Inflammatory macrophage treated with lipopolysaccharide for 4 hours (primary cell): ENCODE data around the gene YY1AP1.
A peak's percentile ranks its signal among the peaks of the same experiment; 100 is the strongest.
"Not testable (repeated sequence)": the region's sequence is repeated elsewhere in the genome, so short reads cannot be mapped to it uniquely, and the experiment has no call there.

Experiments used
- DNase-seq: peaks from one replicate; pipeline ENCODE4 v3.0.0-alpha.2; 2020

YY1AP1 gene, protein sequence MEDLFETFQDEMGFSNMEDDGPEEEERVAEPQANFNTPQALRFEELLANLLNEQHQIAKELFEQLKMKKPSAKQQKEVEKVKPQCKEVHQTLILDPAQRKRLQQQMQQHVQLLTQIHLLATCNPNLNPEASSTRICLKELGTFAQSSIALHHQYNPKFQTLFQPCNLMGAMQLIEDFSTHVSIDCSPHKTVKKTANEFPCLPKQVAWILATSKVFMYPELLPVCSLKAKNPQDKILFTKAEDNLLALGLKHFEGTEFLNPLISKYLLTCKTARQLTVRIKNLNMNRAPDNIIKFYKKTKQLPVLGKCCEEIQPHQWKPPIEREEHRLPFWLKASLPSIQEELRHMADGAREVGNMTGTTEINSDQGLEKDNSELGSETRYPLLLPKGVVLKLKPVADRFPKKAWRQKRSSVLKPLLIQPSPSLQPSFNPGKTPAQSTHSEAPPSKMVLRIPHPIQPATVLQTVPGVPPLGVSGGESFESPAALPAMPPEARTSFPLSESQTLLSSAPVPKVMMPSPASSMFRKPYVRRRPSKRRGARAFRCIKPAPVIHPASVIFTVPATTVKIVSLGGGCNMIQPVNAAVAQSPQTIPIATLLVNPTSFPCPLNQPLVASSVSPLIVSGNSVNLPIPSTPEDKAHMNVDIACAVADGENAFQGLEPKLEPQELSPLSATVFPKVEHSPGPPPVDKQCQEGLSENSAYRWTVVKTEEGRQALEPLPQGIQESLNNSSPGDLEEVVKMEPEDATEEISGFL

DNA sequence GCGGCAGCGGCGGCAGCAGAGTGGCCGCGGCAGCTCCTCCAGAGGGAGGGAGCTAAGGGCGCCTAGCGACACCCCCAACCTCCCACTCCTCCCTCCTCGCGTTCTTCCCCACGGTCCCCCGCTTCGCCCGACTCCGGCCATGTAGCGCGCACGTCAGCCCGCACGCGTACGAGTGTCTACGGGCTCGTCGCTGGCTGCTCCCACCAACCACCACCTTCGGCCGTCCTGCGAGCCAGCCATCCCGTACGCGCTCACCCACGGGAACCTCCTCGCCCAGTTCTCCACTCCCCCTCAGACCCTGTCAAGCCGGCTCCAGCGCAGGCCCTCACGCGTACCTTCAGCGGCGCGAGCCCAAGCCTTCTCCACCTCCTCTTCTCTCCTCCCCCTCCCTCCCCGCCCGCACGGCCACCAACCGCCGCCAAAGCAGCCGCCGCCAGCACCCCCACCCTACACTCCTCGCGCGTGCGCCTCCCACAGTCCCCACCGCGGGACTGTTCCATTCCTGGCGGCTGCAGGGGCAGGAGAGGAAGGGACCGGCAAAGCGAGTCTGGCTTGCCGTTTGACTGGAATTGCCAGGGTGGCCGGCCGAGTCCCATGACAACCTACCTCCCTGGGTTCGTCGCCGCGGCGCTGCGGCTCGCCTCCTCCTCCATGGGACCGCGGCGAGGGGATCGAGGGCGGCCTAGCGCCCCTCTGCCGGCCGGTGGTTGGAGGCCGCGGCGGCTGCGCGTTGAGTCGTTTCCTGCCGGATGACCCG, at the start of gene YY1AP1:
Gene YY1AP1 (minus strand): TSS at position 451 of the 757 bp plus-strand sequence. CDS start 8,338 bp downstream, outside the sequence.
- peak; percentile 89 for DNase-seq

DNA sequence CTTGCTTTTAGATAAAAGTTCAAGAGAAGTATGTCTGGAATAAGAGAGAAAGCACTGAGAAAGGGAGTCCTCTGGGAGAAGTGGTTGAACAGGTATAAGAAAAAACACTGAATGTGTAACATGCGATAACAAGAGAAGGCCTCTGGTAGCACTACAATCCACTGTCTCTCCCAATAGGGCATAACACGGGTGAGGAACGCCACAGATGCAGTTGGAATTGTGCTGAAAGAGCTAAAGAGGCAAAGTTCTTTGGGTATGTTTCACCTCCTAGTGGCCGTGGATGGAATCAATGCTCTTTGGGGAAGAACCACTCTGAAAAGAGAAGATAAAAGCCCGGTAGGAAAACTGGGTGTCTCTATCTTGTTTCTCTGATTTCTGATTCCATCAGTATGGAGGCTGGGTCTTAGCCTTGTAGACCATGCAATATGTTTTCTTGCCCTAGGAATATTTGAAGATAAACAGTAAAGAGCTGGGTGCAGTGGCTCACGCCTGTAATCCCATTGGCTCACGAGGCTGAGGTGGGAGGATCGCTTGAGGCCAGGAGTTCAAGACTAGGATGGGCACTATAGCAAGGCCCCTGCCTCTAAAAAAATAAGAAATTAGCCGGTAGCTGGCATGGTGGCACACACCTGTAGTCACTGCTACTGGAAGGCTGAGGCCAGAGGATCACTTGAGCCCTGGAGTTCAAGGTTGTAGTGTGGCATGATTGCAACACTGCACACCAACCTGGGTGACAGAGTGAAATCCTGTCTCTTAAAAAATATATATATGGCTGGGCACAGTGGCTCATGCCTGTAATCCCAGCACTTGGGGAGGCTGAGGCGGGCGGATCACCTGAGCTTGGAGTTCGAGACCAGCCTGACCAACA, 40.7 kb upstream of the YY1AP1 start:
- DNase-seq = peak; percentile 59

DNA sequence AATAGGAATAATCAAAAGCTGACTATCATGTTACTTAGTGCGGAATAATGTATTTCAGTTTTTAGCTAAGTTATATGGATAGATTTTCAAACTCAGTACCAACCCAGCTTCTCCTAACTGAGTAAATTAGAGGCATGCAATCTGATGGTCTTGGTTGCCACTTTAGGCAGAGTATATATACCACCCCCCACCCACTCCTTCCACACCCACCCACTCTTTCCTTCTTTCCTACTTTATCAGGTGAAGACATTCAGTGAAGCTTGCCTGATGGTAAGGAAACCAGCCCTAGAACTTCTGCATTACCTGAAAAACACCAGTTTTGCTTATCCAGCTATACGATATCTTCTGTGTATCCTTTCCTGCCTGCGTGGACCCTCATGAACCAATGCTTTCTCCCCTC, 36.6 kb upstream of the YY1AP1 start:
- DNase-seq = no peak

DNA sequence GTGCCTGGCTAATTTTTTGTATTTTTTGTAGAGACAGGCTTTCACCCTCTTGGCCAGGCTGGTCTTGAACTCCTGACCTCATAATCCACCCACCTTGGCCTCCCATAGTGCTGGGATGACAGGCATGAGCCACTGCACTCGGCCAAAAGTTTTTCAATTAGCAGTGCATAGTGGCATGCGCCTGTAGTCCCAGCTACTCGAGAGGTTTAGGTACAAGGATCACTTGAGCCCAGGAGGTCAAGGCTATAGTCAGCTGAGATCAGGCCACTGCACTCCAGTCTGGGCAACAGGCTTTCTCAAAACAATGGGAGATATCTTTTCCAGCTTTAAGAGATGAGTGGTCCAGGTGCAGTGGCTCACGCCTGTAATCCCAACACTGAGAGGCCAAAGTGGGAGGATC, 31.1 kb upstream of the YY1AP1 start:
- DNase-seq = no peak

DNA sequence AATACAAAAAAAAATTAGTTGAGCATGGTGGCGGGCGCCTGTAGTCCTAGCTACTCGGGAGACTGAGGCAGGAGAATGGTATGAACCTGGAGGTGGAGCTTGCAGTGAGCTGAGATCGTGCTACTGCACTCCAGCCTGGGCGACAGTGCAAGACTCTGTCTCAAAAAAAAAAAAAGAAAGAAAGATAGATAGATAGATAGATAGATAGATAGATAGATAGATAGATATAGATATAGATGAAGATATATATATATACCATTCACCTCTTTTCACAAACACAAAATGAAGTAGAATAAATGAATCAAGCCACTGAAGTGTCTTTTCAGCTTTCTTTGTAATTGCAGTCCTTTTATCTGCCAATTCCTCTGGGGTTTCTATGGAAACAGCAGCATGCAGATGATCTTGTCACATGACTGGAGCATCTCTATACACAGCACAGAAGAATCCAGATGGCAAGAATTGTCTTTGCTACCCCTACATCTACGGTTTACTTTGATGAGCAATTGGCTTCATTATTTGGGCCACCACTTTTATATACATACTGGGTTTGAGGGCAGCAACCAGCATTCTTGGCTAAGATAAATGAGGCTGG, 30.0 kb upstream of the YY1AP1 start:
- DNase-seq = not testable (repeated sequence)

DNA sequence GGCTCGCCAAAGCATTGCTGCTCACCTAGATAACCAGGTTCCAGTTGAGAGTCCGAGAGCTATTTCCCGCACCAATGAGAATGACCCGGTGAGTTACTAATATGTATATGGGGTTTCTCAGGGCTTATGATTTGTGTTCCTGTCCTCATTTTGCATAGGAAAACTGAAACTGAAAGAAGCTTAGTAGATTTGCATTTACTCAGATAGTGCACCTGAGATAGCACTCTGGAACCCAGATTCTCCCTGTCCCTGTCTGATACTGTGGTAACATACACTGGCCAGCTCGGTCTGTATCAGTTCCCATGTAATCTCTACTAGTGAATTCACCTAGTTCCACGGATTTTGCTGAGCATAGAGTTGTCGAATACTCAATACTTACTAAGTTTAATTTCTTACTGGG, 28.5 kb upstream of the YY1AP1 start:
- no peak for DNase-seq

DNA sequence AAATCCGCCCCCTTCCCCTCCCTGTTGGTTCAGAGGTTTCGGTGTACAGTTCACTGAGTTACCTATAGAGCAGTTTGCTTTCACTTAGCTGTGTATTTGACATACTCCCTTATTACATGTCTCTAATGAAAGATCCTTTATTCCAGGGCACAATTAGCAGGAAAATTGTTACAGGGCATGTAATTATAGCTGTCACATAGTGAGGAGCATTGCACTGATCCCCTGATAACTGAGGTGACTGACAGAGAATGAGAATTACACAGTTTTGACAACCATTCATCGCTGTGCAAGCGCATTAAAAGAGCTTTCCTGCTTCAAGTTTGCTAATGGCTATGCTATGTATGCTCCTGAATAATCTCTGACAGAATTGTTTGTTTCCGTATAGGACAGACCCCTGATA, 27.2 kb upstream of the YY1AP1 start:
- no peak for DNase-seq

DNA sequence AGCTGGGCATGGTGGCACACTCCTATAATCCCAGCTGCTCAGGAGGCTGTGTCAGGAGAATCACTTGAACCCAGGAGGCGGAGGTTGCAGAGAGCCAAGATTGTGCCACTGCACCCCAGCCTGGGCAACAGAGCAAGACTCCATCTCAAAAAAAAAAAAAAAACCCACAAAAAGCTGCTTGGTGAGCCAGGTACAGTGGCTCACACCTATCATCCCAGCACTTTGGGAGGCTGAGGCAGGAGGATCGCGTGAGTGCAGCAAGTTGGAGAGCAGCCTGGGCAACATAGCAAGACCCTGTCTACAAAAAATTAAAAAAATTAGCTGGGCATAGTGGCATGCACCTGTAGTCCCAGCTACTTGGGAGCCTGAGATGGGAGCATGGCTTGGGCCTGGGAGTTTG, 26.5 kb upstream of the YY1AP1 start:
- DNase-seq = not testable (repeated sequence)

DNA sequence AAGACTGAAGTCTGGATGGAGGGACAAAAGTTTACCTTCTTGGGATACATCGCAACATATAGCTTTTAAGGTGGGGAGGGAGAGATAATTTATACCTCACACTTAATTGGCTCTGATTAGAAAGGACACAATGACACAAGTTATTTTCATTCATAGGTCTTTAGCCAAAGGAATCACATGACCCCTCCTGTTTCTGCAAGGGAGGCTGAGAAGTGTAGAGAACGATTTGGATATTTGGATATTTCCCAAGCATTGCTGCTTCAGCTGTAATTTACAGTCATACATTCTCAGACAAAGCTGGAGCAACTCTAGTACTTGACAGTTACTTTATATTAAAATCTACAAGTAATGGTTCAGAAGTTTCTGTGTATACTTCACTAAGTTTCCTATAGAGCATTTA, 24.5 kb upstream of the YY1AP1 start:
- no peak for DNase-seq

DNA sequence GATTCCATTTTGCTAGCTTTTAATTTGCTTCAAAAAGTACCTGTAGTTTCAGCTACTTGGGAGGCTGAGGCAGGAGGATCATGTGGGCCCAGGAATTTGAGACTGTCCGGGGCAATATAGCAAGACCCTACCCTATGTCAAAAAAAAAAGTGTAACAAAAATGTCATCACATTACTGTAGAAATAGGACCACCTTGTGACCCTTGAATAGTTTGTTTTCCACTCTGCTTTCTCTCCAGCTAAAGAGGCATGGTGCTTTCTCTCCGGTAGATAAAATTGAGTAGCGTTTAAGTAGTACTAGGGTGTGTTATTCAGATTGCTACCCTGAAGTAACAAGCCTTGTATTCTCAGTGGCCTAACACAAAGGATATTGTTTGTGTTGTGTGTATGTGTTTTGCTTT, 24.1 kb upstream of the YY1AP1 start:
- peak; percentile 12 for DNase-seq

DNA sequence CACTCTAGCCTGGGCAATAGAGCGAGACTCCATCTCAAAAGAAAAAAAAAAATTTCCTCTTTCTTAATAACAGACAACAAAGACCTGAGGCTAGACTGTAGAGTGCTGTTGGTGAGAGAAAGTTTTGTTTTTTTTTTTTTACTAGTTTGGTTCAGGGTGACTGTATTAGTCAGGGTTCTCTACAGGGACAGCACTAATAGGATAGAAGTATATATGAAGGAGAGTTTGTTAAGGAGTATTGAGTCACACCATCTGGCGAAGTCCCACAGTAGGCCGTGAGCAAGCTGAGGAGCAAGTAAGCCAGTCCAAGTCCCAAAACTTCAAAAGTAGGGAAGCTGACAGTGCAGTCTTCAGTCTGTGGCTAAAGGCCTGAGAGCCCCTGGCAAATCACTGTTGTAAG, 22.9 kb upstream of the YY1AP1 start:
- DNase-seq = not testable (repeated sequence)

DNA sequence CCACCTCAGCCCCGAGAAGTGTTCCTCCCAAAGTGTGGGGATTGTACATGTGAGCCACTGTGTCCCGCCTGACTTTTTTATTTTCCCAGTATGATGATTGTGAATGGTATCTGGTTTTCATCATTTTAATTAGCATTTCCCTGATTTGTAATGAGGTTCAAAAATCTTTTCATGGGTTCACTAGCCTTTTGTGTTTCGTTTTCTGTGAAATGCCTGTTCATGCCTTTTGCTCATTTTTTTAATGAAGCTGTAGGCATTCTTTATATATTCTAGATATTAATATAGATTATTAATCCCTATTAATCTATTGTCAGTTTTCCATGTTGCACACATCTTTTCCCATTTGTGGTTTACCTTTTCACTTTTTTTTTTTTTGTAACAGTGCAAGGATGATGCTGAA, 20.8 kb upstream of the YY1AP1 start:
- DNase-seq = no peak

DNA sequence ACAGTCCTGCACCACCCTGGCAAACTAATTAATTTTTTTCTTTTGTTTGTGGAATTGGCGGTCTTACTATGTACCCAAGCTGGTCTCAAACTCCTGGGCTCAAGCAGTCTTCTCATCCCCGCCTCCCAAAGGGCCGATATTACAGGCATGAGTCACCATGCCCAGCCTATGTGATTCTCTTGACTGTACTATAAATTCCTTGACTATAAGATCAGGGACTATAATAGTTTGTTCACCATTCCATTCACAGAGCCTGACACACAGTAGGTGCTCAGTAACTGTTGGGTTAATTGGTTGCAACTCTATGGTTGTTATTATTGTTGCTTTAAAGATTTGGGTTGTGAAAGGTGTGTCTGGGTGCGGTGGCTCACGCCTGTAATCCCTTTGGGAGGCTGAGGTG, 17.6 kb upstream of the YY1AP1 start:
- DNase-seq = no peak

DNA sequence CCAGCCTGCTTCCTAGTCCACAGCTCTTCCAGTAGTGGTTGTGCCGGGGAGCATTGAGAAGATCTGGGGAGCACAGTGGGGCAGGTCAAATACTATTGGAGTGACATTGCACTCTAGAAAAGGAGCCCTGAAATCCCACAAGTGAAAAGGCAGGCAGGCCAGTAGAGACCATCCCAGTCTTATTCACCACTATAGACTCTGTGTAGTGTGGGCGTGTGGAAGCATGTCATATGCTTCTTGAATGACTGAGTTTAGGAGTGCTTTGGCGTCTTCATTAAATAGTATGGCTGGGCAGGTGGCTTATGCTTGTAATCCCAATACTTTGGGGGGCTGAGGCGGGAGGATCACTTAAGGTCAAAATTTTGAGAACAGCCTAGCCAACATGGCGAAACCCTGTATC, 15.8 kb upstream of the YY1AP1 start:
- not testable (repeated sequence) for DNase-seq

DNA sequence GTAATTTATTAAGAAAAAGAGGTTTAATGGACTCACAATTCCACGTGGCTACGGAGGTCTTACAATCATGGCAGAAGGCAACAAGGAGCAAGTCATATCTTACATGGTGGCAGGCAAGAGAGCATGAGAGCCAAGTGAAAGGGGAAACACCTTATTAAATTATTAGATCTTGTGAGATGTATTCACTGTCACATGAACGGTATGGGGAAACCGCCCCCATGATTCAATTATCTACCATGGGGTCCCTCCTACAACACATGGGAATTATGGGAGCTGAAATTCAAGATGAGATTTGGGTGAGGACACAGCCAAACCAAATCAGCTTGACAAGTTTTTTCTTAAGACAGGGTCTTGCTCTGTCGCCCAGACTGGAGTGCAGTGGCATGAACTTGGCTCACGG, 14.6 kb upstream of the YY1AP1 start:
- peak; percentile 66 for DNase-seq

DNA sequence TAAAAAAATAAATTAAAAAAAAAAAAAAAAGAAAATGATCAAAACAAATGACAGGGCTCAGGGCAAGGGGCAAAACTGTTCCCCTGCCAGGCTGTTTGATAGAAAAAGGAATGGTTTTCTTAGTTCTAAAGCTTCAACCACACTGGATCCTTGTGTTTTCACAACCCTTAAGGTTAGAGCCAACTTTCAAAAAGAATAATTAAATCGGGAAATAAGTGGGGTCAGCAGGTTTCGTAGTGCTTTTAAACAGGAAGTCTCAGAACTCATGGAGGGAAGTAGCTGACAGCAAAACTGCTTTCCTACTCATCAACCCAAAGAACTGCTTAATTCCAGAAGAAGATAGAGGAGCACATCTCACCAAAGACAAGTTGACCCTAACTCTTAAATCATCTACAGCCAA, 13.1 kb upstream of the YY1AP1 start:
- DNase-seq = peak; percentile 45

DNA sequence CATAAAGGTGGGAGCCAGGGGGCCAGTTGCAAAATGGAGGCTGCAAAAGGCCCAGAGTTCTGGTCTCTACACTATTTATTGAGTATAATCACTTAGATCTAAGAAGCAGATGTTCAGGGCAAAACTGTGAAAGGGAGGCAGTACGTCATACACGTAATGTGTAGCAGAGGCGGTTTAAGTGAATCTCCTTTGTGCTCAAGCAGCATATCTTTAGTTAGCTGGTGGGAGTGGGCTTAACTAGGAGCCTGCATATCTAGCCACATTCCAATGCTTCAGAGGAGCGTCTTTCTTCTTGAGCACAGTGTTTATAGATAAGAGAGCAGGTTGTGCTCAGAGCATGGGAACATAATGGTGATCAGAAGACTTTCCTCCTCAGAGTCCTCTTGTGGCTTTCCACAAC, 10.5 kb upstream of the YY1AP1 start:
- not testable (repeated sequence) for DNase-seq

DNA sequence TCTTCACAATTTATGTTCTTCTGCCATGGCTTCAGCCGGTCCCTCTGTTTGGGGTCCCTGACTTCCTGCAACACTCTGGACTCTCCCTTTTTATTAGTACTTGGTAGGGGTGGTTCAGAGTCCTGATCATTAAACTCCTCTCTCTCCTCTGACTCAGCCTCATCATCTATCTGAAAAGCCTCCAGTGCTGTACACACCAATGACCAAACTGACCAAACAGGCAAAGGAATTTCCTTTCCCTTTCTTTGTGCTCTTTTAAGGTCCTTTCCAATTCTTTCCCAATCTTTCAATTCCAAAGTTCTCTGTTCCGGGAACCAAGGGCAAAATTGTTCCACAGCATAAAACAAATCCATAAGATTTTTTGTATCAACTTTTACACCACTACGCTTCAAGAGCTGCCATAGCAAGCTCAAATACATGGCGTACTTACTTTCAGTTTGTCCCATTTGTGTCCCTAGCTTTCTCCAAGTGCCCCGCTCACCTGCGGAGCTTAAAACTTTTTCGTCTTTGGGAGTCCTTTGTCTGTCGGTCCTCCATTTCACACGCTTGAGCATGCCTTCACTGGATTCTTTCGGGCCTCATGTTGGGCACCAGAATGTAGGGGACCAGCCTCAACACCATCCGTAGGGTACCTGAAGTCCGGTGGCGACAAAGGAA, 9.9 kb upstream of the YY1AP1 start:
- no peak for DNase-seq

DNA sequence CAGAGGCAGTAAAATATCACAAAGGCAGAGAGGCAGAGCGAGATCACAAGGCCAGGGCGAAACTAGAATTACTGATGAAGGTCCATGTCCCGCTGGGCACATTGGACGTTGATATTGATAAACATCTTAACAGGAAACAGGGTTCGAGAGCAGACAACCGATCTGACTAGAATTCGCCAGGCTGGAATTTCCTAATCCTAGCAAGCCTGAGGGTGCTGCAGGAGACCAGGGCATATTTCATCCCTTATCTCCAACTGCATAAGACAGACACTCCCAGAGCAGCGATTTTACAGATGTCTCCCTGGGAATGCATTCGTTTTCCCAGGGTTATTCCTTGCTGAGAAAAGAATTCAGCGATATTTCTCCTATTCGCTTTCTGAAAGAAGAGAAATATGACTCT, 9.0 kb upstream of the YY1AP1 start:
- DNase-seq = not testable (repeated sequence)

DNA sequence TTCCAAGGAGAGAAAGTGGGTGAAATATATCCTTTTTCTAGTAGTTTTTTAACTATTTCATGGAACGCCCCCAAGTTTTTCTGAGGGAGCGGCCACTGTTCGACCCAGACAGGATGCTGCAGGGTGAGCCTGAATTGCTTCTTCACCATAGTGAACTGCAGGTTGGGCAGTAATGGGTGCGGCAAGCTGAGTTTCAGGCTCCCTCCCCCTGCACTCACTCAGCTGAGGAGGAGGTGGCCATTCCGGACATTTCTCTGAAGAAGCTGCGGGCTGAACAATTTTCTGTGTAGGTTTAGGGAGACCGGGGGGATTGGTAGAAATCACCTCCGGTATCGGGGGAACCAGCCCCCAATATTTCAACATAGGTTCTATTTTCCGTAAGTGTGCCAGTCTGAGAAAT, 8.5 kb upstream of the YY1AP1 start:
- DNase-seq = no peak

DNA sequence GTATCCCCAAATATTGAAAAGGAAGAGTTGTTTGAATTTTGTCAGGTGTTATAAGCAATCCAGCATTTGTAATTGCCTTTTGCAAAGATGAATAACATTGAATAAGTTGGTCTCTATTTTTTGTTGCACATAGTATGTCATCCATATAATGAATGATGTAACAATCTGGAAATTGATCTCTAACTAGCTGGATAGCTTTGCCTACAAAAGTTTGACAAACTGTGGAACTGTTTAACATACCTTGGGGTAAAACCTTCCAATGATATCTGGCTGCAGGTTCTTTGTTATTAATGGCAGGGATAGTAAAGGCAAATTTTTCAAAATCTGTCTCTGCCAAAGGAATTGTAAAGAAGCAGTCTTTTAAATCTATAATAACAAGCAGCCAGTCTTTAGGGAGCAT, 8.0 kb upstream of the YY1AP1 start:
- no peak for DNase-seq

DNA sequence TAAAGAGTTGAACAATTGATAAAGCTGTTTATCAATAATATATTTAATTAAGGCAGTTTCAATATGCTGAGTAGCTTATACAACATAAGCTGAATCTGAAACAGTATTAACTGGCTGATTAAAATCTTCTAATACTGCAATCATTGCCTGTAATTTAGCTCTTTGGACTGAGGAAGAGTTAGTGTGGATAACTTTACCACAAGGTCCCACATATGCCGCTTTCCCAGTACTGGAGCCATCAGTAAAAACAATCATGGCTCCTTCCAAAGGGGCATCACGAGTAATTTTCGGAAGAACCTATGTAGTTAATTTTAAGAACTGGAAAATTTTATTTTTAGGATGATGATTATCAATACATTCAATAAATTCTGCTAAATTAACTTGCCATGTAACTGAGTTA, 7.0 kb upstream of the YY1AP1 start:
- no peak for DNase-seq
